HepG2 (cell line): ENCODE results near the gene HMCN1. TPM values are rescaled to one million over a fixed set of nuclear protein-coding genes. Genes with fewer than 3 reads are reported as not detected.

Experiments used
- CENPT ChIP-seq: sonication (generic); formaldehyde crosslinking; IDR thresholded peaks from 2 replicates; pipeline ENCODE4 v1.8.0; 2022; ENCODE audit warnings: low read depth, mild to moderate bottlenecking, moderate library complexity, missing genetic modification reagents
- GATAD1 ChIP-seq: IDR thresholded peaks from 2 replicates; pipeline ENCODE4 v1.6.1; 2016; ENCODE audit warnings: missing genetic modification reagents, missing compliant biosample characterization
- NFE2 ChIP-seq: sonication (generic); formaldehyde crosslinking; IDR thresholded peaks from 2 replicates; pipeline ENCODE4 v1.4.0; 2020; ENCODE audit warnings: missing genetic modification reagents
- ZNF136 ChIP-seq: sonication (generic); formaldehyde crosslinking; IDR thresholded peaks from 2 replicates; pipeline ENCODE4 v1.8.1; 2022; ENCODE audit warnings: low read depth, mild to moderate bottlenecking, moderate library complexity, missing genetic modification reagents
- polyA plus RNA-seq, 8 experiments: library from polyadenylated mRNA; depleted of rRNA in 3 of 8; stranded (reverse) in 7 of 8; unstranded in 1 of 8; fragments of >200 nt; fragmentation: Illumina TruSeq in 4 of 8; extraction: Trizol in 4 of 8; gene quantifications; 2 replicates each; pipeline versions ENCODE4 v1.2.1 to v1.2.3, GENCODE V29; 2011 to 2016; ENCODE audit warnings: low read depth in 4 of 8, missing spikeins in 1 of 8, mixed read lengths in 1 of 8; ENCODE audit not compliant: insufficient read depth in 1 of 8
- total RNA-seq, 5 experiments: library from RNA; depleted of rRNA; stranded (reverse); fragments of >200 nt; fragmentation: Illumina TruSeq; extraction: Trizol; gene quantifications; 2 replicates each; pipeline ENCODE4 v1.2.3, GENCODE V29; 2016; ENCODE audit warnings: low read depth in 1 of 5
- TF ChIP-seq, protein P1 (sequence below): sonication (generic); formaldehyde crosslinking; IDR thresholded peaks from 2 replicates; pipeline ENCODE4 v1.4.0; 2020; ENCODE audit warnings: missing genetic modification reagents
- TF ChIP-seq, protein P2 (sequence below): sonication (generic); formaldehyde crosslinking; conservative IDR thresholded peaks from 2 replicates; pipeline ENCODE4 v1.8.0; 2022; ENCODE audit warnings: low read depth, missing genetic modification reagents
- TF ChIP-seq, protein P3 (sequence below): sonication (generic); formaldehyde crosslinking; IDR thresholded peaks from 2 replicates; pipeline ENCODE4 v1.4.0; 2020; ENCODE audit warnings: missing genetic modification reagents, borderline replicate concordance
- TF ChIP-seq, protein P4 (sequence below): sonication (generic); formaldehyde crosslinking; IDR thresholded peaks from 2 replicates; pipeline ENCODE4 v1.4.0; 2020; ENCODE audit warnings: missing genetic modification reagents
- TF ChIP-seq, protein P5 (sequence below): sonication (generic); formaldehyde crosslinking; IDR thresholded peaks from 2 replicates; pipeline ENCODE4 v1.9.0; 2022; ENCODE audit warnings: missing genetic modification reagents, mild to moderate bottlenecking, borderline replicate concordance

The HMCN1 gene
- total and polyA plus RNA-seq, 2 of the 13 experiments (the other 11 are each of a cell fraction or from before 2014, with no cell fraction given) = 0.03 TPM; not detected in 1

DNA sequence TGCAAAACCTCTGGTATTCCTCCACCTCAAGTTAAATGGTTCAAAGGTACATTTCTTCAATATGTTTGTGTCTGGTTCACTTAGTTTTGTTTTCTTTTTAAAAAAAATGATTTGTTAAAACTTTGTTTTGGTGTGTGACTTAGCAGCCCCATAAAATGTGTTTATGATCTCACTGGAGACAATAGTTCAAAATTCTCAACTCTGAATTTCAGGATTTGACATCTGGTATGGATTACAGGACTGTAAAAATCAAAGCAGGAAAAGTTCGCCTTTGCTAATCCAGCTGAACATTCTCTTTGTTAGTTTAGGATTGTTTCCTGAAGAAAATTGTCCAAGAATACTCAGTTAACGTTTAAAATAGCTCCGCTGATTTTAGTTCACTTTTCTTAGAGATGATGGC lies 231.7 kb downstream of the HMCN1 start (continued):
- TF ChIP-seq, protein P1, sequence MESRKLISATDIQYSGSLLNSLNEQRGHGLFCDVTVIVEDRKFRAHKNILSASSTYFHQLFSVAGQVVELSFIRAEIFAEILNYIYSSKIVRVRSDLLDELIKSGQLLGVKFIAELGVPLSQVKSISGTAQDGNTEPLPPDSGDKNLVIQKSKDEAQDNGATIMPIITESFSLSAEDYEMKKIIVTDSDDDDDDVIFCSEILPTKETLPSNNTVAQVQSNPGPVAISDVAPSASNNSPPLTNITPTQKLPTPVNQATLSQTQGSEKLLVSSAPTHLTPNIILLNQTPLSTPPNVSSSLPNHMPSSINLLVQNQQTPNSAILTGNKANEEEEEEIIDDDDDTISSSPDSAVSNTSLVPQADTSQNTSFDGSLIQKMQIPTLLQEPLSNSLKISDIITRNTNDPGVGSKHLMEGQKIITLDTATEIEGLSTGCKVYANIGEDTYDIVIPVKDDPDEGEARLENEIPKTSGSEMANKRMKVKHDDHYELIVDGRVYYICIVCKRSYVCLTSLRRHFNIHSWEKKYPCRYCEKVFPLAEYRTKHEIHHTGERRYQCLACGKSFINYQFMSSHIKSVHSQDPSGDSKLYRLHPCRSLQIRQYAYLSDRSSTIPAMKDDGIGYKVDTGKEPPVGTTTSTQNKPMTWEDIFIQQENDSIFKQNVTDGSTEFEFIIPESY (CRISPR knock-in tag) = no peak
- TF ChIP-seq GATAD1 (no peak), CENPT (no peak), NFE2 (CRISPR knock-in tag) (no peak), ZNF136 (CRISPR knock-in tag) (no peak)
- TF ChIP-seq, protein P2, sequence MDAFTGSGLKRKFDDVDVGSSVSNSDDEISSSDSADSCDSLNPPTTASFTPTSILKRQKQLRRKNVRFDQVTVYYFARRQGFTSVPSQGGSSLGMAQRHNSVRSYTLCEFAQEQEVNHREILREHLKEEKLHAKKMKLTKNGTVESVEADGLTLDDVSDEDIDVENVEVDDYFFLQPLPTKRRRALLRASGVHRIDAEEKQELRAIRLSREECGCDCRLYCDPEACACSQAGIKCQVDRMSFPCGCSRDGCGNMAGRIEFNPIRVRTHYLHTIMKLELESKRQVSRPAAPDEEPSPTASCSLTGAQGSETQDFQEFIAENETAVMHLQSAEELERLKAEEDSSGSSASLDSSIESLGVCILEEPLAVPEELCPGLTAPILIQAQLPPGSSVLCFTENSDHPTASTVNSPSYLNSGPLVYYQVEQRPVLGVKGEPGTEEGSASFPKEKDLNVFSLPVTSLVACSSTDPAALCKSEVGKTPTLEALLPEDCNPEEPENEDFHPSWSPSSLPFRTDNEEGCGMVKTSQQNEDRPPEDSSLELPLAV = no peak
- TF ChIP-seq, protein P3, sequence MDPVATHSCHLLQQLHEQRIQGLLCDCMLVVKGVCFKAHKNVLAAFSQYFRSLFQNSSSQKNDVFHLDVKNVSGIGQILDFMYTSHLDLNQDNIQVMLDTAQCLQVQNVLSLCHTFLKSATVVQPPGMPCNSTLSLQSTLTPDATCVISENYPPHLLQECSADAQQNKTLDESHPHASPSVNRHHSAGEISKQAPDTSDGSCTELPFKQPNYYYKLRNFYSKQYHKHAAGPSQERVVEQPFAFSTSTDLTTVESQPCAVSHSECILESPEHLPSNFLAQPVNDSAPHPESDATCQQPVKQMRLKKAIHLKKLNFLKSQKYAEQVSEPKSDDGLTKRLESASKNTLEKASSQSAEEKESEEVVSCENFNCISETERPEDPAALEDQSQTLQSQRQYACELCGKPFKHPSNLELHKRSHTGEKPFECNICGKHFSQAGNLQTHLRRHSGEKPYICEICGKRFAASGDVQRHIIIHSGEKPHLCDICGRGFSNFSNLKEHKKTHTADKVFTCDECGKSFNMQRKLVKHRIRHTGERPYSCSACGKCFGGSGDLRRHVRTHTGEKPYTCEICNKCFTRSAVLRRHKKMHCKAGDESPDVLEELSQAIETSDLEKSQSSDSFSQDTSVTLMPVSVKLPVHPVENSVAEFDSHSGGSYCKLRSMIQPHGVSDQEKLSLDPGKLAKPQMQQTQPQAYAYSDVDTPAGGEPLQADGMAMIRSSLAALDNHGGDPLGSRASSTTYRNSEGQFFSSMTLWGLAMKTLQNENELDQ (CRISPR knock-in tag) = no peak
- TF ChIP-seq, protein P4, sequence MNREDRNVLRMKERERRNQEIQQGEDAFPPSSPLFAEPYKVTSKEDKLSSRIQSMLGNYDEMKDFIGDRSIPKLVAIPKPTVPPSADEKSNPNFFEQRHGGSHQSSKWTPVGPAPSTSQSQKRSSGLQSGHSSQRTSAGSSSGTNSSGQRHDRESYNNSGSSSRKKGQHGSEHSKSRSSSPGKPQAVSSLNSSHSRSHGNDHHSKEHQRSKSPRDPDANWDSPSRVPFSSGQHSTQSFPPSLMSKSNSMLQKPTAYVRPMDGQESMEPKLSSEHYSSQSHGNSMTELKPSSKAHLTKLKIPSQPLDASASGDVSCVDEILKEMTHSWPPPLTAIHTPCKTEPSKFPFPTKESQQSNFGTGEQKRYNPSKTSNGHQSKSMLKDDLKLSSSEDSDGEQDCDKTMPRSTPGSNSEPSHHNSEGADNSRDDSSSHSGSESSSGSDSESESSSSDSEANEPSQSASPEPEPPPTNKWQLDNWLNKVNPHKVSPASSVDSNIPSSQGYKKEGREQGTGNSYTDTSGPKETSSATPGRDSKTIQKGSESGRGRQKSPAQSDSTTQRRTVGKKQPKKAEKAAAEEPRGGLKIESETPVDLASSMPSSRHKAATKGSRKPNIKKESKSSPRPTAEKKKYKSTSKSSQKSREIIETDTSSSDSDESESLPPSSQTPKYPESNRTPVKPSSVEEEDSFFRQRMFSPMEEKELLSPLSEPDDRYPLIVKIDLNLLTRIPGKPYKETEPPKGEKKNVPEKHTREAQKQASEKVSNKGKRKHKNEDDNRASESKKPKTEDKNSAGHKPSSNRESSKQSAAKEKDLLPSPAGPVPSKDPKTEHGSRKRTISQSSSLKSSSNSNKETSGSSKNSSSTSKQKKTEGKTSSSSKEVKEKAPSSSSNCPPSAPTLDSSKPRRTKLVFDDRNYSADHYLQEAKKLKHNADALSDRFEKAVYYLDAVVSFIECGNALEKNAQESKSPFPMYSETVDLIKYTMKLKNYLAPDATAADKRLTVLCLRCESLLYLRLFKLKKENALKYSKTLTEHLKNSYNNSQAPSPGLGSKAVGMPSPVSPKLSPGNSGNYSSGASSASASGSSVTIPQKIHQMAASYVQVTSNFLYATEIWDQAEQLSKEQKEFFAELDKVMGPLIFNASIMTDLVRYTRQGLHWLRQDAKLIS (CRISPR knock-in tag) = no peak
- TF ChIP-seq, protein P5, sequence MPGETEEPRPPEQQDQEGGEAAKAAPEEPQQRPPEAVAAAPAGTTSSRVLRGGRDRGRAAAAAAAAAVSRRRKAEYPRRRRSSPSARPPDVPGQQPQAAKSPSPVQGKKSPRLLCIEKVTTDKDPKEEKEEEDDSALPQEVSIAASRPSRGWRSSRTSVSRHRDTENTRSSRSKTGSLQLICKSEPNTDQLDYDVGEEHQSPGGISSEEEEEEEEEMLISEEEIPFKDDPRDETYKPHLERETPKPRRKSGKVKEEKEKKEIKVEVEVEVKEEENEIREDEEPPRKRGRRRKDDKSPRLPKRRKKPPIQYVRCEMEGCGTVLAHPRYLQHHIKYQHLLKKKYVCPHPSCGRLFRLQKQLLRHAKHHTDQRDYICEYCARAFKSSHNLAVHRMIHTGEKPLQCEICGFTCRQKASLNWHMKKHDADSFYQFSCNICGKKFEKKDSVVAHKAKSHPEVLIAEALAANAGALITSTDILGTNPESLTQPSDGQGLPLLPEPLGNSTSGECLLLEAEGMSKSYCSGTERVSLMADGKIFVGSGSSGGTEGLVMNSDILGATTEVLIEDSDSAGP (CRISPR knock-in tag) = no peak
